Omental fat pad (tissue), 4 donors: ENCODE results near the gene TMEM117. TPM values are rescaled to one million over a fixed set of nuclear protein-coding genes. Genes with fewer than 3 reads are reported as not detected.
"Not testable (repeated sequence)": the region's sequence is repeated elsewhere in the genome, so short reads cannot be mapped to it uniquely, and the experiment has no call there.

Experiments used
- ATAC-seq: fragments of 150-250 bp; one replicate; pipeline ENCODE4 v1.9.1; 2016; ENCODE audit warnings: mild to moderate bottlenecking, moderate library complexity; ENCODE audit not compliant: low FRiP score
- DNase-seq: peaks from one replicate; pipeline ENCODE4 v3.0.0-alpha.2; 2019; ENCODE audit warnings: low spot score
- CTCF ChIP-seq, 3 donors: fragments of 450-650 bp; IDR thresholded peaks; one replicate each; pipeline ENCODE4 v1.5.1; 2016 to 2017; ENCODE audit warnings: antibody characterized with exemption in 3 of 3, mild to moderate bottlenecking in 3 of 3, moderate library complexity in 2 of 3
- total RNA-seq, 4 donors: library from RNA; depleted of rRNA; stranded (reverse); fragments of >200 nt; gene quantifications; one replicate each; pipeline ENCODE4 v1.1.0, GENCODE V29; 2016

TMEM117 gene
- total RNA-seq, 4 donors from 2014 or later: 7.5 to 13.1 (median 8.2) TPM

- DNase-seq (no peak), ATAC-seq (no peak)
- TF ChIP-seq CTCF (IDR thresholded peaks at IDR 0.05): no peak
Measured at GRCh38 chr12:44377443-44378187, 541.7 kb downstream of the TMEM117 start.

GRCh38 chr12:44379113-44379512, 543.2 kb downstream of the TMEM117 start:
- not testable (repeated sequence) for DNase-seq, ATAC-seq

GRCh38 chr12:44379831-44380230, 544.0 kb downstream of the TMEM117 start:
- no peak for DNase-seq
- TF ChIP-seq CTCF (IDR thresholded peaks at IDR 0.05): no peak
- ATAC-seq: no peak

GRCh38 chr12:44380861-44381260, 545.0 kb downstream of the TMEM117 start:
- no peak for ATAC-seq
- TF ChIP-seq CTCF (IDR thresholded peaks at IDR 0.05): no peak
- DNase-seq: no peak

GRCh38 chr12:44381341-44381740, 545.5 kb downstream of the TMEM117 start:
- TF ChIP-seq CTCF (IDR thresholded peaks at IDR 0.05): no peak
- ATAC-seq: no peak
- no peak for DNase-seq

- DNase-seq (no peak), ATAC-seq (no peak)
- TF ChIP-seq CTCF (IDR thresholded peaks at IDR 0.05): no peak
Measured at GRCh38 chr12:44384136-44384535, 548.3 kb downstream of the TMEM117 start.

- no peak for DNase-seq
- ATAC-seq: no peak
- TF ChIP-seq CTCF (IDR thresholded peaks at IDR 0.05): no peak
Measured at GRCh38 chr12:44385964-44386363, 550.1 kb downstream of the TMEM117 start.
